Lung (tissue), 12 donors: Measurements from ENCODE around the gene ABCF2. TPM values are rescaled to one million over a fixed set of nuclear protein-coding genes. Genes with fewer than 3 reads are reported as not detected.

ENCODE experiments used
- ATAC-seq: fragments of 200-7000 bp; cut with Tn5 transposase; one replicate; pipeline ENCODE4 v1.9.1; 2020; ENCODE audit warnings: moderate number of reproducible peaks; ENCODE audit not compliant: insufficient read depth, low FRiP score
- DNase-seq, 3 donors: peaks; one replicate each; pipeline ENCODE4 v3.0.0-alpha.2; 2013 to 2017
- H3K27ac ChIP-seq, 2 donors: one replicate each; pipeline ENCODE4 v1.5.1; 2013; ENCODE audit warnings: mild to moderate bottlenecking in 2 of 2, moderate library complexity in 2 of 2, control low read depth in 1 of 2, inconsistent platforms in 1 of 2, low read depth in 1 of 2, low read length in 1 of 2
- H3K27me3 ChIP-seq, 3 donors: one replicate each; pipeline ENCODE4 v1.5.1; 2013; ENCODE audit warnings: low read length in 2 of 3; ENCODE audit not compliant: control insufficient read depth in 3 of 3, insufficient read depth in 3 of 3
- H3K36me3 ChIP-seq, 4 donors: one replicate each; pipeline ENCODE4 v1.5.1; 2013; ENCODE audit warnings: low read length in 4 of 4, mild to moderate bottlenecking in 1 of 4, moderate library complexity in 1 of 4; ENCODE audit not compliant: control insufficient read depth in 4 of 4, insufficient read depth in 4 of 4
- H3K4me1 ChIP-seq, 5 donors: one replicate each; pipeline ENCODE4 v1.5.1; 2013; ENCODE audit warnings: low read length in 5 of 5, mild to moderate bottlenecking in 2 of 5, moderate library complexity in 1 of 5; ENCODE audit not compliant: control insufficient read depth in 5 of 5, insufficient read depth in 5 of 5
- H3K4me3 ChIP-seq: one replicate; pipeline ENCODE4 v1.5.1; 2013; ENCODE audit warnings: mild to moderate bottlenecking, control low read depth, moderate library complexity
- H3K9ac ChIP-seq, 2 donors: one replicate each; pipeline ENCODE4 v1.5.1; 2013; ENCODE audit warnings: low read length in 2 of 2, control low read depth in 1 of 2; ENCODE audit not compliant: insufficient read depth in 1 of 2
- H3K9me3 ChIP-seq, 4 donors: one replicate each; pipeline ENCODE4 v1.5.1; 2013; ENCODE audit warnings: low read length in 3 of 4, mild to moderate bottlenecking in 1 of 4, moderate library complexity in 1 of 4; ENCODE audit not compliant: control insufficient read depth in 4 of 4, insufficient read depth in 3 of 4
- WGBS, 2 donors: extraction: QIAGEN DNeasy Blood & Tissue Kit; methylation state at CpG; one replicate each; pipeline ENCODE4 v1.1.7; 2013; 5-methylcytosine and 5-hydroxymethylcytosine counted together
- polyA plus RNA-seq, 2 donors: library from polyadenylated mRNA; stranded (reverse); fragments of 200-250 nt; gene quantifications; one replicate each; pipeline ENCODE4 v1.2.1, GENCODE V29; 2013
- total RNA-seq, 2 donors: library from RNA; depleted of rRNA in 1 of 2; stranded (reverse); fragments of >200 nt in 1 of 2; gene quantifications; one replicate each; pipeline ENCODE4 v1.2.1, GENCODE V29; 2014 to 2021
- TF ChIP-seq, protein P1 (sequence below): IDR thresholded peaks from 2 replicates; pipeline ENCODE4 v1.5.1; 2012; ENCODE audit warnings: mild to moderate bottlenecking; ENCODE audit errors: control extremely low read depth, extremely low read depth
- donor health status: control.
- donor health status: control.
- donor health status: Bipolar disorder and iron deficiency.
- donor health status: healthy.
- donor health status: DM: yes; HTN: yes; CAD: no.

ABCF2 gene
- total and polyA plus RNA-seq, 4 donors: 13.2 to 36.3 (median 25.8) TPM

DNA sequence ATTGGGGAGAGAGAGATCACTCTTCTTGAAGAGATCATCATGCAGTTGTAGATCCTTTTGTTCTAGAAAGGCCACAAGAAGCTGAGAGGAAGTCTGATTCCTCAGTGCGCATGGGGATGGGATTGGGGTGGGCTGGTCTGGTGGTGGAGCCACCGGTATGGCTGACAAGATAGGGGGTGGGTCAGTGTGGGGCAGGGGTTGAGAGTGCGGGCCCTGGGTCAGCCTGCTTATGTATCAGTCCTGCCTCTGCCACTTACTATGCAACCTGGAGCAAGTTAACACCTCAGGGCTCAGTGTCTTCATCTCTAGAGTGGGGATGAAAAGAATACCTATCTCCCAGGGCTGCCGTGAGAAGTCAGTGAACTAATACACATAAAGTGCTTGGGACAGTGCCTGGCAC, 13.5 kb upstream of the ABCF2 start:
- Histone ChIP-seq H3K9me3 (no peaks in the 10 kb centered on the region), H3K27ac (no peak overlapping the region), H3K27me3 (peaks cover 0 to 2% (median 0%) of the 10 kb centered on the region in 3 donors), H3K36me3 (peaks cover 5 to 54% (median 21%) of the 10 kb centered on the region in 4 donors), H3K4me3 (no peak overlapping the region), H3K4me1 (peaks cover 0 to 14% (median 4%) of the 10 kb centered on the region in 5 donors), H3K9ac (no peak overlapping the region)
- 87 to 88% methylated on average over 4 of the region's 4 CpGs for WGBS, 2 donors
- no peak for ATAC-seq
- no peak for DNase-seq
- TF ChIP-seq, protein P1, sequence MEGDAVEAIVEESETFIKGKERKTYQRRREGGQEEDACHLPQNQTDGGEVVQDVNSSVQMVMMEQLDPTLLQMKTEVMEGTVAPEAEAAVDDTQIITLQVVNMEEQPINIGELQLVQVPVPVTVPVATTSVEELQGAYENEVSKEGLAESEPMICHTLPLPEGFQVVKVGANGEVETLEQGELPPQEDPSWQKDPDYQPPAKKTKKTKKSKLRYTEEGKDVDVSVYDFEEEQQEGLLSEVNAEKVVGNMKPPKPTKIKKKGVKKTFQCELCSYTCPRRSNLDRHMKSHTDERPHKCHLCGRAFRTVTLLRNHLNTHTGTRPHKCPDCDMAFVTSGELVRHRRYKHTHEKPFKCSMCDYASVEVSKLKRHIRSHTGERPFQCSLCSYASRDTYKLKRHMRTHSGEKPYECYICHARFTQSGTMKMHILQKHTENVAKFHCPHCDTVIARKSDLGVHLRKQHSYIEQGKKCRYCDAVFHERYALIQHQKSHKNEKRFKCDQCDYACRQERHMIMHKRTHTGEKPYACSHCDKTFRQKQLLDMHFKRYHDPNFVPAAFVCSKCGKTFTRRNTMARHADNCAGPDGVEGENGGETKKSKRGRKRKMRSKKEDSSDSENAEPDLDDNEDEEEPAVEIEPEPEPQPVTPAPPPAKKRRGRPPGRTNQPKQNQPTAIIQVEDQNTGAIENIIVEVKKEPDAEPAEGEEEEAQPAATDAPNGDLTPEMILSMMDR: no peak

DNA sequence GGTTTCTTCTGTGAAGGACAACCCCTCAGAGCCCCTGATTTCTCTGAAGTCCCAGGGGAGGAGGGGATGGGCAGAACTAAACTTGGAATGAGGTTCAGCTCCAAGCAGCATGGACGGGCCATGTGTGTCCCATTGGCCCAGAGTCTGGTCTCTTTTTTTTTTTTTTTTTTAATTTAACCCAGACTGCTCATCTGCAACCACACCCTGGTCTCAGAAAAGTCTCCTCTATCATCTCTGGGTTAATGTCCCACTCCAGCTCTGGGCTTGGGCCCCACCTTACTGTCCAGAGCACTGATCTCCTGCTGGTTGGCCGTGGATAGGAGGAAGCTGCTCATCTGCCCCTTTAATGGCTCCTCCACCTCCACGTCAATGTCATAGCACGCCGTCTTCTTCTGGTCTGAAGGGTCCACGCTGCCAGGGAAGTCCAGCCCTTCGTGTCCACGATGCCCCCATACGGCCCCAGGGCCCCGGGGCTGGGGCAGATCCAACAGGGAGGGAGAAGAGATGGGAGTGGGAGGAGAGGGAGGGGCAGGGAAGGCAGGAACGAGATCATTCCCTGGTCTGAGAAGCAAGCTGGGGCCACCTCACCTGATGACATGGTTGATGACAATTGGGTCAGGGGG, 12.9 kb upstream of the ABCF2 start:
- DNase-seq: no peak
- no peak overlapping the region for H3K9ac ChIP-seq
- no peak for ATAC-seq
- 71 to 82% methylated on average over 11 of the region's 11 CpGs for WGBS, 2 donors
- H3K36me3 ChIP-seq: peaks cover 5 to 60% (median 21%) of the 10 kb centered on the region in 4 donors
- no peak overlapping the region for H3K27ac ChIP-seq
- no peaks in the 10 kb centered on the region for H3K9me3 ChIP-seq
- peaks cover 0 to 2% (median 0%) of the 10 kb centered on the region in 3 donors for H3K27me3 ChIP-seq
- no peak overlapping the region for H3K4me3 ChIP-seq
- TF ChIP-seq, protein P1: no peak
- peaks cover 0 to 11% (median 2%) of the 10 kb centered on the region in 5 donors for H3K4me1 ChIP-seq

DNA sequence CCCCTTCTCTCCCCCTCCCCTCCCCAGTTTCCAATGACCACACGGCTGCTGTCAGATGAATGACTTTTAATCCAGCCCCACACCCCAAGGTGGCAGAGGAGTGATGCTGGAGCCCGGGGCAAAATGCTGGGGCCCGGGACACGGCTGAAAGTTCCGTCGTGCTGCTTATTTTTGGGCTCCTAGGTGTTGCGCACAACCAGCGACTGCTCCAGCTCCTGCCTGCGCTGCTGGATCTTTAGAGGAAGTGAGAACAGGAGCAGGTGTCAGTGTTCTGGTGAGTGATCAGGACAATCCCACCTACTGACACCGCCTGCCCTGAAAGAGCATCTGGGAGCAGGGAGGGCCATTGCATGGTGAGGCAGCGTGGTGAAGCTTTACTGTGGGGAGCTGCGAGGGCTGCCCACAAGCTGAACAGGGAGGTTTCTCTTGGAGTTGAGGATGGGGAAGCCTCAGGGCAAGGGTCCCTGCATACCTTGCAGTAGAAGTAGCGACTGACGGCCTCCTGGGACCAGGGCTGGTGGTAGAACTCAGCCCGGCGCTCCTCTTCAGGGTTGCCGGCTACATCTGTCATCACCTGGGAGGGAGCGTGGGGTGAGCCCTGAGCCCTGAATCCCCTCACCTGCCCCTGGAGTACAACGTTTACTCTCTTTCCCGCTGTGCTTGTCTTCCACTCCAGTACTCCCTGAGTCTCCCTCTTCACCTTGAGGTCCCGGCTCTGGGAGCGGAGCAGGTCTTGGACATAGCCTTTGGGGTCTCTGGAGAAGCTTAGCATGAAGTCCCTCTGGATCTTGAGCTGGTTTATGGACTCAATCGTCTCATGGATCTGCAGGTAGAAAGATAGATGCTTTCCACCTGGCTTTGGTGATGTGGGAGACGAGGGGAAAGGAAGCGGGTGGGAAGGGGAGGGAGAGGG, 12.2 kb upstream of the ABCF2 start:
- H3K9ac ChIP-seq: no peak overlapping the region
- DNase-seq: no peak
- WGBS, 2 donors: 88 to 90% methylated on average over 25 of the region's 25 CpGs
- H3K9me3 ChIP-seq: no peaks in the 10 kb centered on the region
- H3K36me3 ChIP-seq: peaks cover 5 to 61% (median 21%) of the 10 kb centered on the region in 4 donors
- H3K4me1 ChIP-seq: peaks cover 0 to 5% (median 0%) of the 10 kb centered on the region in 5 donors
- H3K27ac ChIP-seq: no peak overlapping the region
- TF ChIP-seq, protein P1: no peak
- H3K4me3 ChIP-seq: no peak overlapping the region
- no peak for ATAC-seq
- H3K27me3 ChIP-seq: no peaks in the 10 kb centered on the region
